Endothelial cell of hepatic sinusoid (primary cell): Measurements from ENCODE around the gene DLX4.

Experiments used
- in situ Hi-C: cut with HindIII; loops from 2 replicates; pipeline ENCODE4 v1.10.0; 2017; ENCODE audit warnings: low sequenced_read_pairs

Gene DLX4

GRCh38 chr17:49967621-49968404 lies 1.2 kb upstream of the DLX4 start:
- in situ Hi-C loops, result no loop called here

DNA sequence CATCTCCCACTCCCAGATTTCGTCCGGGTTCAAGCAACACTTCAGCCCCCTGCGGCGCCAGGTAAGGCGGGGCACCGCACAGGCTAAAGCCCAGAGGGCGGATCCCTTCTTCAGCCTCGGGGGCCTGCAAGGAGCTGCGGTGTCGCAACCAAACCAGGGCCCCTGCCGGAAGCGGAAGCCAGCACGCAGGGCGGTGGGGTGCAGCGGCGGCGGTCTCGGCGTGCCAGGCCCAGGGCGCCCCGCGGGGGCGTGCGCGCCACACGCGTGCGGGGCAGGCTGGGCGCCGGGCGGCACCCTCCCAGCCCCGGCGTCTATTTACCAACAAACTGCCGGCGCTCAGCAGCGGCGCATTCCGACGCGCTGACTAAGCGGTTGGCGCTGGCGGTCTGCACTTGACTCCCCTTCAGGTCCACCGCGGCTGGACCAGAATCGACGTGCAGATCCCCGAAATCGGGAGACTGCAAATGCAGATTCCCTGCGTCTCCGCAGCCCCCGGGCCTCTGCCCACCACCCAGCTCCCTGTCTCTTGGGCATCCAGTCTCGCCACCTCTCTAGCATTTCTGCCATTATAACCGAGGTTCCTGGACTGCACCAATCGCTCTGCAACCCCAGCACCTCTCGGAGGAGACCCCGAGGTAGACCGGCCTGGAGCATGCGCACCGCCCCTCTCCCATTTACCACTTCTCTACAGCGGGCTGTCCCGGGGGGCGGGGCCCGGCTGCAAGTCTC lies 421 bp upstream of the DLX4 start:
- in situ Hi-C loops, result no loop called here

- in situ Hi-C loops, result loop anchor here (10.0 kb wide), 1 partner anchor 85 kb away; no protein-coding TSS in a partner anchor
Observed at GRCh38 chr17:49969795-49970389, 902 bp downstream of the DLX4 start.

- in situ Hi-C loops, result loop anchor here (10.0 kb wide), 1 partner anchor 86 kb away; no protein-coding TSS in a partner anchor
Observed at GRCh38 chr17:49970498-49970897, 1.5 kb downstream of the DLX4 start.

- in situ Hi-C loops, result loop anchor here (10.0 kb wide), 1 partner anchor 87 kb away; no protein-coding TSS in a partner anchor
Observed at GRCh38 chr17:49971199-49971847, 2.3 kb downstream of the DLX4 start.

GRCh38 chr17:49971848-49972485 lies 3.0 kb downstream of the DLX4 start:
- in situ Hi-C loops, result loop anchor here (10.0 kb wide), 1 partner anchor 87 kb away; no protein-coding TSS in a partner anchor

DNA sequence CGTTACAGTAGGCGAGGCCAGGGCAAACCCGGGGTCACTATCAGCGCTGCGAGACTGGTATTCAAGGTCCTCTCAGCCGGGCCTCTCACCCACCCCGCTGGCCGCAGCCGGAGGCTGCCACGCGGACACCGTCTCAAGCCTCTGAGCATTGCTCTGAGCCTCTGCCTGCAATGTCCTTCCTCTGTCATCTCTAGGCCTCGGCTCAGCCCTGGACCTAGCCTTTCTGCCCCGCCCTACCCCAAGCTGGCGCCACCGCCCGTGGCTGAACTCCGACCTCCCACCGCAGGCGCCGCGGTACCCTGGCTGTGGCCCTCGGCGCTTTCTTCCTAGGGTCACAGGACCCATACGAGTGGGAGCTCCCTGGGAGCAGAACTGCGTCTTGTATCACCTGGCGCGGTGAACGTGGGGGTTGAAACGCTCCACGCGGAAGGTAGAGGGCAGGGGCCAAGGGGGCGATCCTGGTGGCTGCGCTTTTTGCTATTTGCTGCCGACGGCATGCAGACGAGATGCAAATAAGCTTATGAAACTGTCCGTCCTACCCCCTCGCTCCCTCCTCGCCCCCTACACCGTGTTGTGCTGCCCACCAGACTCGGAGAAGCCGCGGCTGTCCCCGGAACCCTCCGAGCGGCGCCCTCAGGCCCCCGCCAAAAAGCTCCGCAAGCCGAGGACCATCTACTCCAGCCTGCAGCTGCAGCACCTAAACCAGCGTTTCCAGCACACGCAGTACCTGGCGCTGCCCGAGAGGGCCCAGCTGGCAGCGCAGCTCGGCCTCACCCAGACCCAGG lies 3.7 kb downstream of the DLX4 start:
- in situ Hi-C loops, result loop anchor here (10.0 kb wide), 1 partner anchor 88 kb away; no protein-coding TSS in a partner anchor

- in situ Hi-C loops, result loop anchor here (10.0 kb wide), 1 partner anchor 88 kb away; no protein-coding TSS in a partner anchor
Observed at GRCh38 chr17:49973271-49973615, 4.3 kb downstream of the DLX4 start.

DNA sequence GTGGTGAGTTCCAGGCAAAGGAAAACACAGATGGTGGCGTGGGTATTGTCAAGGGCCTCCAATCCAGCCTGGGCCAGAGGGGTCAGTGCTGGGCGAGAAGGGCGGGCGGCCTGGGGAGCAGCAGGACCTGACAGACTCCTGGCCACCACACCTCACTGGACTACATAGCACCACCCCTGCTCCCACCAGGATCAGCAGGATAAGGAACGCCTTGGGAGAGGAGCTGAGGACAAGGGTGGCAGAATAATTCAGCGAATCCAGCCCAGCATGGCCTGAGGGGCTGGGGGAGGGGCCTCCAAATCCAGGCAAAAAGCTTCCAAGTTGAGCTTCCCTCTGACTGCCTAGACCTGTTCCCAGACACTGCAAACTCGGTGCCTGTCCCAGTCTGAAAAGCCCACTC lies 6.5 kb downstream of the DLX4 start:
- in situ Hi-C loops, result loop anchor here (10.0 kb wide), 1 partner anchor 91 kb away; no protein-coding TSS in a partner anchor

DNA sequence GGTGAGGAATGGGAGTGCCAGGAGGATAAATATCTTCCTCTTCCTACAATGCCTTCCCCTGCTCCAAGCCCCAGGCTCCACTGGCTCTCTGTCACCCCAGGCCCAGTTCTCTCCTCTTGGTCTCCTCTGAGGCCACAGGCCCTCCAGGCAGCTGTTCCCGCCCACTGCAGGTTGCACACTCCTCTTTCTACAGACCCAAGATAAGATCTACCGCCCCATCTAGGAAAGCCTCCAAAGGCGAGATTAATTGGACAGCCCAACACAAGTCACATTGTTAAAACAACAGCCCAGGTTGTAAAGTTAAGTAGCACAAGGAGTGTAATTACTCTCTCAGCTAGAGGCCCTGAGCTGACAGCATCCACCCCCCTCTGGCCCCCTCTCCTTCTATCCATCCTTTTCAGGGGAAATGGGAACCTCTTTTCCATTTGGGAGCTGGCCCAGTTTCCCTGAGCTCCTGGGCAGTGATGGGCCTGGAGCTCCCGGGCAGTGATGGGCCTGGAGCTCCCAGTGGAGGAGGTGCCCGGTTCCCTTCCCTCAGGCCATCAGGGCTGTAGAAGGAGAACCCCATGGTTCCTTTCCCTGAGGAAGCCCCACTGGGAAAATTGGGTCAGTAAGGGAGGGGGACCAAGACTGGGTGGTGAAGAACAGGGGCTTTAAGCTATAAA lies 7.3 kb downstream of the DLX4 start:
- in situ Hi-C loops, result loop anchor here (10.0 kb wide), 1 partner anchor 91 kb away; no protein-coding TSS in a partner anchor

DNA sequence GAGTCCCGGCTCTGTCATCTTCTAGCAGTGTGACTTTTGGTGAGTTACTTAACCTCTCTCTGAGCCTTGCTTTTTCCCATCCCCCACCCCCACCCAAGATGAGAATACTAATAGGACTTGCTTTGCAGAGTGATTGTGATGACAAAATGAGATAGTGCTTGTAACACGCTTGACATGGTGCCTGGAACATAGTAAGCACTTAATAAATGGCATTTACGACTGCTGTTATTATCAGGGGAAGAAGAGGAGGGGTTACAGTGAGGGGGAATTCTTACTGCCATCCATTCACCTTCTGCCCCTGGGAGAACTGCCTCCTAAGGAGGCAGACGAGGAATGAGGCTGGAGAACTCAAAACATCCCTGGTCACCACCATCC lies 7.8 kb downstream of the DLX4 start:
- in situ Hi-C loops, result loop anchor here (10.0 kb wide), 1 partner anchor 92 kb away; no protein-coding TSS in a partner anchor

DNA sequence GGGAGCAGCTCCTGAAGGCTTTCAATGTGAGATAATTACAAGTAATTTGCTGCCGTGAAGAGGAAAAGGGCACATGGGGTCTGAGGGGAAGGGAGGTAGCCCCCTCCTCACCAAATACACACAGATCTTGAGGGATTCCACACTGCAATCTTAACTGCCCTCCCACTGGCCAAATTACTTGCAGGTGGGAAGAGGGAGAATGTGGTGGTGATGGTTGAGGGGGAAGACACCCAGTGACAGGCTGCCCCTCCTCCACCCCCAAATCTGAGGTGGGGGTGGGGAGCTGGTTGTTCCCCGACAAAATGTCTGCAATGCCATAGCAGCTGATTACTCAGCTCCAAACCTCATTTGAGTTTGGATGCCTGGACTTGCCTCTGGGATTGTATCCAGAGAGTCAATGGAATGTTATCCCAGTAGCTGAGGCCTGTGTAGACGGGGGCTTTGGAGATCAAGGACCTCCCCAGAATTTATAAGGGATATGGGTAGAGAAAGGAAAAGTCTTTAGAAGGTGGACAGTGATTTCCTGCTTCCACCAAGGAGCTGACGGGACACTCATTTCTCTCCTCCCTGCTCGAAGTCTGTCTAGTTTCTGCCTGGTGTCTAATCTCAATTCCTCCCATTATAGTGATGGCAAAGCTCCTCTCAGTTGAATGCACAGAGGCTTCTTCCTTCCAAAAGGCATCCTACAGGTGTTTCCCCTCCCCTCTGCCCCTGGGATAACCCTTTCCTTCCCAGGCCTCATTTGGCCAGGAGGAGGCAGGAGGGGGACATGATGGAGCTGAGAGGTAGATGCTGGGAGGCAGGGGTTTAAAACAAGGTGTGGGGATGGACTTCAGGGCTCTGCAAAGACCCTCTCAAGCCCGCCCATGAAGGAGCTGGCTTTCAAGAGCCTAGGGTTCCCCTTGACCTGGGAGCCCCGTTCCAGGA lies 8.7 kb downstream of the DLX4 start:
- in situ Hi-C loops, result loop anchor here (10.0 kb wide), 1 partner anchor 93 kb away; no protein-coding TSS in a partner anchor

DNA sequence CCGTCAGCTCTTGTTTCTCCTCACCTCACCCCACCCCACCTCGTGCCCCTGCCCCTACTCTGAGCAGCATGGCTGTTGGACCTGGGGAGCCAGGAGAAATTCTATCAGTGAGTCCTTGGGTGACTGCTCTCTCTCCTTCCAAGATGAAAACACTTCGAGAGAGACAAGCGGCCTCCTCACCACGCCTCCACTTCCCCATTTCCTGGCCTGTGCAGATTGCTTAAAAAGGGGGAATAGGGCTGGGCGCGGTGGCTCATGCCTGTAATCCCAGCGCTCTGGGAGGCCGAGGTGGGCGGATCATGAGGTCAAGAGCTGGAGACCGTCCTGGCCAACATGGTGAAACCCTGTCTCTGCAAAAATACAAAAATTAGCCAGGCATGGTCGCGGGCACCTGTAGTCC lies 9.5 kb downstream of the DLX4 start:
- in situ Hi-C loops, result loop anchor here (10.0 kb wide), 1 partner anchor 94 kb away; no protein-coding TSS in a partner anchor

DNA sequence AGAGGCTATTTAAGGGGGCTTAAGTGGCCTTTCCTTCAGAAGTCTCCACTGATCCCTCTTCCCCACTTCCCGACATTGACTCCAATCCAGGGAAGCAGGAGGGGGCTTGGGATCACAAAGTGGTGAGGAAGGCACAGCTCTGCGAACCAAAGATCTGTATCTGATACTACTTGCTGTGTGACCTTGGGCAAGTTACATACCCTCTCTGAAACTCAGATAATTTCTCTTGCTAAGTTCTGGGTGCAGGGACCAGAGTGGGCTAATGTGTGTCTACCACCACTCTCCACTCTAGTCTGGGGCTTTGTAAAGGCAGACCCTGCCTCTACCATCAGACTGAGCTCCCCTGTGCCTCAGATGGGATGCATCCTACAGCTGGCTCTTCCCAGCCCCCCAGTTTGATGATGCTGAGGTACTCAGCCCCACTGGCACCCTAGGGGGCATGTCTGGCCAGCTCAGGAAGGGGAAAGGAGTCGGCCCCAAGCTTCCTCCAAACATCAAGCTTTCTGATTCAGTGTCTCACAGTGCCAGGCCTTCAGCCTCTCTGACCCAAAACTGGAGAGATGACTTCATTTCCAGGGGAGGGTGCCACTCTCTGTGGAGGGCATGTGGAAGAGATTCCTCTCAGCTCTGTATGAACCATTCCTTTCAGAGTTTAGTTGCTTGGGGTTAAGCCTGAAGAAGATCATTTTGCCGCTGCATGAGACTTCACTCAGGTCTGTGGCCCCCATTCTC lies 10.9 kb downstream of the DLX4 start:
- in situ Hi-C loops, result loop anchor here (10.0 kb wide), 1 partner anchor 95 kb away; no protein-coding TSS in a partner anchor

GRCh38 chr17:49980703-49981197 lies 11.8 kb downstream of the DLX4 start:
- in situ Hi-C loops, result no loop called here

DNA sequence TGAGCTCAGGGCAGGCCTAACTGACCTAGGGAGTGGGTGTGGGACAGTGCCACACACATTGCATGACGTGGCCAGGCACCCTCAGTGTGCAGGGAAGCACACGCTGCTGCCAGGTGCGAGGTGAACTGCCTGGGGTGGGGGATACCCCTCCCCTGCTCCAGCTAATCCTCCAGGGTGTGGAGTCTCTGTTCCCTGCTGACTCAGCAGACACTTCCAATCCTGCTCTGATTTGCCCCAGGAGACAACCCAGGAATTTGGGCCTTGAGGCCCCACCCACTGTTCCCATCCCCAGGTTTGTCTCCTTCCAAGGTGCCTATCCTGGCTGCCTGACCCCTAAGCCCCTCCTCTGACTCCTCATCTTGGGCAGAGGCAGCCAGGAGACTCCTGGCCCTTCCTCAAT lies 15.3 kb downstream of the DLX4 start:
- in situ Hi-C loops, result no loop called here

DNA sequence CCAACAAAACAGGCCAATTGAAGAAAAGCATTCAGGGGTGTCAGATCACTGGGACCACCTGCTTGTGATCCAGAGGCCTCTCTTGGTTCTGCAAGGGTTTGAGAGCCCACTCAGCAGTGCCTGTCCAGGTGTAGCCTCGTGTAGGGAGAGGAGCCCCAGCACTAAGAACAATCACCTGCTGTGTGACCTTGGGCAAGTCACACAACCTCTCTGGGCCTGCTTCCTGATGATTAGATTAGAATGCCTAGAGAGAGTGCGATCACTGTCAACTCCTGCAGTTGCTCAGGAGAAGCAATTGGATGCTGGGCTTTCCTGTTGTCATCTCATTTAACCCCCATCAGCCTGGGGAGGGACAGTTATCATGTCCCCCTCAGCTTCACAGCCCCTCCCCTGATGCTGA lies 15.8 kb downstream of the DLX4 start:
- in situ Hi-C loops, result no loop called here
